T-helper 2 cell treated with Interferon-gamma antibody and Interleukin-4, amounts not matched to agents 100 ng/mL and 5 ng/mL, for 36 hours (primary cell): Measurements from ENCODE around the gene KLHL42. TPM values are rescaled to one million over a fixed set of nuclear protein-coding genes. Genes with fewer than 3 reads are reported as not detected.

Experiments used
- intact Hi-C: fragments of 100-400 bp; cut with micrococcal nuclease; formaldehyde crosslinking; loops from one replicate; pipeline ENCODE4 v1.15.1; 2023
- total RNA-seq: library from RNA; stranded (reverse); gene quantifications from 2 replicates; pipeline ENCODE4 v1.2.3, GENCODE V29; 2022

KLHL42 gene
- total RNA-seq, 1 donor from 2014 or later: 18.5 TPM

GRCh38 chr12:27852117-27852516 is 72.1 kb downstream of the KLHL42 start:
- intact Hi-C loops: no loop called here

Other genes with a start within 250 kb of the KLHL42 start
- gene REP15, start 83.8 kb upstream of the KLHL42 start, total RNA-seq: 0.30 and 0.34 TPM in 2 replicates
- gene MRPS35, start 69.4 kb upstream of the KLHL42 start, total RNA-seq: 37.5 and 39.8 TPM in 2 replicates
- gene MANSC4, start within 50 bp of the KLHL42 start, total RNA-seq: not detected in 2 replicates
- gene PTHLH, start 192.5 kb downstream of the KLHL42 start, total RNA-seq: not detected in 2 replicates